HEK293 (cell line): ENCODE data around the gene NTNG1.
"Not testable (repeated sequence)": the region's sequence is repeated elsewhere in the genome, so short reads cannot be mapped to it uniquely, and the experiment has no call there.

ENCODE experiments used
- CTCF ChIA-PET: fragments of 350-600 bp; formaldehyde crosslinking; extraction: SDS; loops from one replicate; lab custom pipeline; 2021; ENCODE audit warnings: antibody characterized with exemption; lab: Yijun Ruan, JAX
- POLR2A ChIA-PET: fragments of 300-600 bp; formaldehyde crosslinking; extraction: SDS; loops from one replicate; lab custom pipeline; 2020; ENCODE audit warnings: antibody characterized with exemption, inconsistent platforms; lab: Yijun Ruan, JAX
- H3K27ac ChIP-seq: fragments of 200-500 bp; sonication (Bioruptor generic); 2 replicates; pipeline ENCODE4 v1.5.1; 2014; ENCODE audit warnings: low read depth, low read length, control low read depth, inconsistent platforms; ENCODE audit errors: extremely low read depth
- H3K36me3 ChIP-seq, 2 experiments: fragments of 200-500 bp in 1 of 2; sonication (Bioruptor generic) in 1 of 2; 1 replicate in 1 of 2; 2 replicates in 1 of 2; pipeline ENCODE4 v1.5.1; 2014 to 2017; ENCODE audit warnings: inconsistent platforms in 2 of 2, low read length in 2 of 2; ENCODE audit not compliant: control insufficient read depth in 2 of 2, insufficient read depth in 1 of 2
- H3K4me1 ChIP-seq: fragments of 200-500 bp; sonication (Bioruptor generic); 2 replicates; pipeline ENCODE4 v1.5.1; 2014; ENCODE audit warnings: mild to moderate bottlenecking, low read length, inconsistent platforms; ENCODE audit not compliant: control insufficient read depth, insufficient read depth
- H3K4me3 ChIP-seq: 2 replicates; pipeline ENCODE4 v1.5.1; 2011; ENCODE audit warnings: low read depth, mild to moderate bottlenecking, control low read depth, low read length, moderate library complexity
- H3K9me3 ChIP-seq: fragments of 200-500 bp; sonication (Bioruptor generic); 2 replicates; pipeline ENCODE4 v1.5.1; 2014; ENCODE audit warnings: low read depth, low read length, inconsistent platforms; ENCODE audit not compliant: control insufficient read depth, insufficient read depth
- ATF2 ChIP-seq: fragments of 450-650 bp; formaldehyde crosslinking; IDR thresholded peaks from 2 replicates; pipeline ENCODE4 v1.5.1; 2016; ENCODE audit warnings: missing biosample characterization, missing genetic modification characterization, low read depth
- CTCF ChIP-seq: fragments of 450-650 bp; formaldehyde crosslinking; IDR thresholded peaks from 2 replicates; pipeline ENCODE4 v1.5.1; 2016; ENCODE audit warnings: missing biosample characterization, missing genetic modification characterization
- FEZF1 ChIP-seq: fragments of 450-650 bp; formaldehyde crosslinking; IDR thresholded peaks from 2 replicates; pipeline ENCODE4 v1.5.1; 2016; ENCODE audit warnings: missing biosample characterization, missing genetic modification characterization
- GFI1B ChIP-seq: fragments of 450-650 bp; formaldehyde crosslinking; IDR thresholded peaks from 2 replicates; pipeline ENCODE4 v1.5.1; 2016; ENCODE audit warnings: missing biosample characterization, missing genetic modification characterization
- OVOL3 ChIP-seq: fragments of 450-650 bp; formaldehyde crosslinking; IDR thresholded peaks from 2 replicates; pipeline ENCODE4 v1.5.1; 2016; ENCODE audit warnings: missing biosample characterization, missing genetic modification characterization
- PRDM1 ChIP-seq: fragments of 450-650 bp; formaldehyde crosslinking; IDR thresholded peaks from 2 replicates; pipeline ENCODE4; 2016; ENCODE audit warnings: missing biosample characterization, missing genetic modification characterization
- ZBTB49 ChIP-seq: fragments of 450-650 bp; formaldehyde crosslinking; IDR thresholded peaks from 2 replicates; pipeline ENCODE4 v1.5.1; 2016; ENCODE audit warnings: missing biosample characterization, missing genetic modification characterization, low read depth
- ZBTB6 ChIP-seq: fragments of 450-650 bp; formaldehyde crosslinking; IDR thresholded peaks from 2 replicates; pipeline ENCODE4 v1.5.1; 2017; ENCODE audit warnings: missing biosample characterization, missing genetic modification characterization
- ZNF202 ChIP-seq: fragments of 450-650 bp; formaldehyde crosslinking; IDR thresholded peaks from 2 replicates; pipeline ENCODE4 v1.5.1; 2016; ENCODE audit warnings: missing biosample characterization, missing genetic modification characterization, borderline replicate concordance
- ZNF518A ChIP-seq: fragments of 450-650 bp; formaldehyde crosslinking; conservative IDR thresholded peaks from 2 replicates; pipeline ENCODE4 v1.5.1; 2016; ENCODE audit warnings: low read depth, missing biosample characterization, missing genetic modification characterization
- ZNF585B ChIP-seq: fragments of 450-650 bp; formaldehyde crosslinking; IDR thresholded peaks from 2 replicates; pipeline ENCODE4 v1.5.1; 2016; ENCODE audit warnings: missing biosample characterization, missing genetic modification characterization
- ZNF792 ChIP-seq: fragments of 450-650 bp; formaldehyde crosslinking; IDR thresholded peaks from 2 replicates; pipeline ENCODE4 v1.5.1; 2016; ENCODE audit warnings: missing biosample characterization, missing genetic modification characterization
- ZNF830 ChIP-seq: fragments of 450-650 bp; IDR thresholded peaks from 2 replicates; pipeline ENCODE4 v1.5.0; 2018; ENCODE audit warnings: missing biosample characterization, missing genetic modification characterization, low read depth, mild to moderate bottlenecking, moderate library complexity
- ZSCAN30 ChIP-seq: fragments of 450-650 bp; IDR thresholded peaks from 2 replicates; pipeline ENCODE4 v1.5.1; 2018; ENCODE audit warnings: missing biosample characterization, mild to moderate bottlenecking, missing genetic modification characterization, moderate library complexity
- TF ChIP-seq, protein P1 (sequence below): fragments of 450-650 bp; formaldehyde crosslinking; IDR thresholded peaks from 2 replicates; pipeline ENCODE4 v1.5.1; 2016; ENCODE audit warnings: missing biosample characterization, missing genetic modification characterization

Gene NTNG1

DNA sequence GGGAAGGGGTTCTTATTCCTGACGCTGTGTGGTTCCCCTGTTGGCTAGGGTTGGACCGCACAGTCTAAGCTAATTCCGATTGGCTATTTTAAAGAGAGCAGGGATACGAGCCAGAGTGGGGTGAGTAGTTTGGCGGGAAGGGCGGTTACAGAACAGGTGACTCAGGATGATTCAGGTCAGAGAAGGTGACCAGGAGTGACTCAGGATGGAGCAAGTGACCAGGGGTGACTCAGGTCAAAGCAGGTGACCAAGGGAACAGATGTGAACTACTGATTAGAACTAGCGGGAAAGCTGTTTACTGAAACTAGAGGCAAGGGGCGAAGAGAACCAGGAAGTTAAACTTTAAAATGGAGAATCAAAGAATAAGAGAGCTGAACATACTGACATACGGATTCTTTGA, 24.1 kb downstream of the NTNG1 start:
- H3K27ac ChIP-seq, H3K36me3 ChIP-seq, H3K4me3 ChIP-seq, POLR2A ChIA-PET, CTCF ChIA-PET, H3K9me3 ChIP-seq, H3K4me1 ChIP-seq: not testable (repeated sequence)

- H3K27ac ChIP-seq = no peak overlapping the region
- no peak overlapping the region for H3K4me3 ChIP-seq
- H3K9me3 ChIP-seq = no peaks in the 10 kb centered on the region
- ChIA-PET POLR2A (no interaction called here), CTCF (interaction anchor here (1.2 kb wide), 1 partner anchor 27 kb away, joined by 3 read pairs; no protein-coding TSS in a partner anchor)
- no peak for TF ChIP-seq ZSCAN30 (tag by site-specific recombination)
- TF ChIP-seq ZNF792 (tag by site-specific recombination) = no peak
- no peak for TF ChIP-seq ZBTB49 (tag by site-specific recombination)
- no peak for TF ChIP-seq ZNF518A (tag by site-specific recombination)
- TF ChIP-seq GFI1B (tag by site-specific recombination) = no peak
- TF ChIP-seq ZNF585B (tag by site-specific recombination) = no peak
- no peak for TF ChIP-seq CTCF (tag by site-specific recombination)
- no peak for TF ChIP-seq FEZF1 (tag by site-specific recombination)
- TF ChIP-seq ZNF202 (tag by site-specific recombination) = no peak
- TF ChIP-seq ZBTB6 (tag by site-specific recombination) = no peak
- no peak for TF ChIP-seq PRDM1 (tag by site-specific recombination)
- H3K4me1 ChIP-seq = no peaks in the 10 kb centered on the region
- no peaks in the 10 kb centered on the region for H3K36me3 ChIP-seq
Observed at GRCh38 chr1:107169615-107170014, 28.8 kb downstream of the NTNG1 start.

- Histone ChIP-seq H3K27ac (no peak overlapping the region), H3K9me3 (no peaks in the 10 kb centered on the region), H3K36me3 (no peaks in the 10 kb centered on the region), H3K4me3 (no peak overlapping the region), H3K4me1 (no peaks in the 10 kb centered on the region)
- ChIA-PET POLR2A (no interaction called here), CTCF (no interaction called here)
- TF ChIP-seq, protein P1, sequence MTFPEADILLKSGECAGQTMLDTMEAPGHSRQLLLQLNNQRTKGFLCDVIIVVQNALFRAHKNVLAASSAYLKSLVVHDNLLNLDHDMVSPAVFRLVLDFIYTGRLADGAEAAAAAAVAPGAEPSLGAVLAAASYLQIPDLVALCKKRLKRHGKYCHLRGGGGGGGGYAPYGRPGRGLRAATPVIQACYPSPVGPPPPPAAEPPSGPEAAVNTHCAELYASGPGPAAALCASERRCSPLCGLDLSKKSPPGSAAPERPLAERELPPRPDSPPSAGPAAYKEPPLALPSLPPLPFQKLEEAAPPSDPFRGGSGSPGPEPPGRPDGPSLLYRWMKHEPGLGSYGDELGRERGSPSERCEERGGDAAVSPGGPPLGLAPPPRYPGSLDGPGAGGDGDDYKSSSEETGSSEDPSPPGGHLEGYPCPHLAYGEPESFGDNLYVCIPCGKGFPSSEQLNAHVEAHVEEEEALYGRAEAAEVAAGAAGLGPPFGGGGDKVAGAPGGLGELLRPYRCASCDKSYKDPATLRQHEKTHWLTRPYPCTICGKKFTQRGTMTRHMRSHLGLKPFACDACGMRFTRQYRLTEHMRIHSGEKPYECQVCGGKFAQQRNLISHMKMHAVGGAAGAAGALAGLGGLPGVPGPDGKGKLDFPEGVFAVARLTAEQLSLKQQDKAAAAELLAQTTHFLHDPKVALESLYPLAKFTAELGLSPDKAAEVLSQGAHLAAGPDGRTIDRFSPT (tag by site-specific recombination) = no peak
- no peak for TF ChIP-seq OVOL3 (tag by site-specific recombination)
- no peak for TF ChIP-seq ZNF830 (tag by site-specific recombination)
- TF ChIP-seq ATF2 (tag by site-specific recombination) = no peak
Observed at GRCh38 chr1:107171333-107171732, 30.5 kb downstream of the NTNG1 start.
